AG10803 (cell line): Measurements from ENCODE around the gene RECK.
A peak's percentile ranks its signal among the peaks of the same experiment; 100 is the strongest.
"Not testable (repeated sequence)": the region's sequence is repeated elsewhere in the genome, so short reads cannot be mapped to it uniquely, and the experiment has no call there.

Experiments used
- DNase-seq: peaks from one replicate; pipeline ENCODE4 v3.0.0; 2010; ENCODE audit warnings: low read depth
- H3K4me3 ChIP-seq: 2 replicates; pipeline ENCODE4 v1.5.1; 2011; ENCODE audit warnings: mild to moderate bottlenecking, low read length, control low read depth
- TF ChIP-seq, protein P1 (sequence below): conservative IDR thresholded peaks from 2 replicates; pipeline ENCODE4 v1.5.1; 2011; ENCODE audit warnings: mild to moderate bottlenecking, low read length, control low read depth, inconsistent platforms

The RECK gene

GRCh38 chr9:36158122-36158521, 121.4 kb downstream of the RECK start:
- H3K4me3 ChIP-seq = no peak overlapping the region
- TF ChIP-seq, protein P1, sequence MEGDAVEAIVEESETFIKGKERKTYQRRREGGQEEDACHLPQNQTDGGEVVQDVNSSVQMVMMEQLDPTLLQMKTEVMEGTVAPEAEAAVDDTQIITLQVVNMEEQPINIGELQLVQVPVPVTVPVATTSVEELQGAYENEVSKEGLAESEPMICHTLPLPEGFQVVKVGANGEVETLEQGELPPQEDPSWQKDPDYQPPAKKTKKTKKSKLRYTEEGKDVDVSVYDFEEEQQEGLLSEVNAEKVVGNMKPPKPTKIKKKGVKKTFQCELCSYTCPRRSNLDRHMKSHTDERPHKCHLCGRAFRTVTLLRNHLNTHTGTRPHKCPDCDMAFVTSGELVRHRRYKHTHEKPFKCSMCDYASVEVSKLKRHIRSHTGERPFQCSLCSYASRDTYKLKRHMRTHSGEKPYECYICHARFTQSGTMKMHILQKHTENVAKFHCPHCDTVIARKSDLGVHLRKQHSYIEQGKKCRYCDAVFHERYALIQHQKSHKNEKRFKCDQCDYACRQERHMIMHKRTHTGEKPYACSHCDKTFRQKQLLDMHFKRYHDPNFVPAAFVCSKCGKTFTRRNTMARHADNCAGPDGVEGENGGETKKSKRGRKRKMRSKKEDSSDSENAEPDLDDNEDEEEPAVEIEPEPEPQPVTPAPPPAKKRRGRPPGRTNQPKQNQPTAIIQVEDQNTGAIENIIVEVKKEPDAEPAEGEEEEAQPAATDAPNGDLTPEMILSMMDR = no peak
- peak; percentile 62 for DNase-seq

GRCh38 chr9:36158917-36159316, 122.2 kb downstream of the RECK start:
- TF ChIP-seq, protein P1 = no peak

DNA sequence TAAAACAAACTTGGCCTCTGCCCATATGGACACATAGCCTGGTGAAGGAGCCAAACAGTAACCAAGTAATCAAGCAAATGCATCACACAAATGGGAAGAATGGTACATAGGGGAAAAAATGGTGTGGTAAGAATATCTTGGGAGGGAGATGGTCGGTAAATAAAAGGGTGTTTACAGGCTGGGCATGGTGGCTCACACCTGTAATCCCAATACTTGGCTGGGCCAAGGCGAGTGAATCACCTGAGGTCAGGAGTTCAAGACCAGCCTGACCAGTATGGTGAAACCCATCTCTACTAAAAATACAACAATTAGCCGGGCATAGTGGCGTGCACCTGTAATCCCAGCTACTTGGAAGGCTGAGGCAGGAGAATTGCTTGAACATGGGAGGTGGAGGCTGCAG, 122.8 kb downstream of the RECK start:
- H3K4me3 ChIP-seq, DNase-seq: not testable (repeated sequence)

More at GRCh38 chr9:36158917-36159316, 122.2 kb downstream of the RECK start:
- peak; percentile 45 for DNase-seq
- no peak overlapping the region for H3K4me3 ChIP-seq

- DNase-seq, H3K4me3 ChIP-seq: not testable (repeated sequence)
Measured at GRCh38 chr9:36160126-36160525, 123.4 kb downstream of the RECK start.

GRCh38 chr9:36161187-36161586, 124.5 kb downstream of the RECK start:
- DNase-seq = peak; percentile 46
- H3K4me3 ChIP-seq = no peak overlapping the region
- TF ChIP-seq, protein P1 = no peak

DNA sequence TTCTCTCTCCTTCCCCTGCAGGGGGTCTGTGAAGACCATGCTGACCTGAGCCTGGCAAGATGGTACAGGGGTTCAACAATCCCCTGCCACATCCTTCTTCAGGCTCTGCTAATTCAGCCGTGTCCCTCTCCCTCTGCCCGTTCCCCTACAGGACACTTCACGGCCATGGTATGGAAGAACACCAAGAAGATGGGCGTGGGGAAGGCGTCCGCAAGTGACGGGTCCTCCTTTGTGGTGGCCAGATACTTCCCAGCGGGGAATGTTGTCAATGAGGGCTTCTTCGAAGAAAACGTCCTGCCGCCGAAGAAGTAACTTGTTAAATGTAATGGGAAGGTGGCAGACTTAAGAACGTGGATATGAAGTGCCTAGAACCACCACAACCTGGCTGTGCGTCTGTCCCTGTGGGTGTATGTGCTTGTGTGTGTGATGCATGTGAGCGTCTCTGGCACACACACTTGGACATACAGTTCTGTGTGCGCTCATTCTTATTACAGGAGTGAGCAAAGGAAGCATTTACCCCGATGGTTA, 125.6 kb downstream of the RECK start:
- DNase-seq = no peak
- TF ChIP-seq, protein P1 = no peak
- H3K4me3 ChIP-seq = no peak overlapping the region

- TF ChIP-seq, protein P1 = no peak
- DNase-seq = peak; percentile 46
- no peak overlapping the region for H3K4me3 ChIP-seq
Measured at GRCh38 chr9:36163049-36163785, 126.5 kb downstream of the RECK start.

- TF ChIP-seq, protein P1 = no peak
- H3K4me3 ChIP-seq = no peak overlapping the region
- peak; percentile 60 for DNase-seq
Measured at GRCh38 chr9:36163786-36164170, 127.1 kb downstream of the RECK start.
